IMR-90 (cell line): ENCODE measurements around the gene FAM234B. TPM values are rescaled to one million over a fixed set of nuclear protein-coding genes. Genes with fewer than 3 reads are reported as not detected.

Experiments
- ATAC-seq: fragments of 200-7000 bp; cut with Tn5 transposase; 2 replicates; pipeline ENCODE4 v1.9.1; 2020; ENCODE audit warnings: low read depth, mild to moderate bottlenecking, moderate library complexity
- BruUV-seq: library from RNA; stranded (reverse); fragments of 400-500 nt; replicated peaks from 2 replicates; lab custom pipeline; 2021; lab: Mats Ljungman, UMichigan
- CTCF ChIA-PET: fragments of 300-600 bp; formaldehyde crosslinking; extraction: SDS; loops from one replicate; lab custom pipeline; 2021; ENCODE audit warnings: antibody characterized with exemption; lab: Yijun Ruan, JAX
- POLR2A ChIA-PET: fragments of 300-600 bp; sonication (Branson Sonifier 250); formaldehyde crosslinking; loops from one replicate; lab custom pipeline; 2022; ENCODE audit warnings: antibody characterized with exemption; ENCODE audit not compliant: unreplicated experiment; lab: Charles Lee
- DNase-seq: peaks from one replicate; pipeline ENCODE4 v3.0.0; 2013
- H2AFZ ChIP-seq: replicated peaks from 2 replicates; pipeline ENCODE3; 2013; ENCODE audit warnings: low read length, mild to moderate bottlenecking; ENCODE audit not compliant: poor library complexity
- H2AK5ac ChIP-seq: 2 replicates; pipeline ENCODE4 v1.6.1; 2013; ENCODE audit warnings: low read depth, low read length, inconsistent platforms
- H2AK9ac ChIP-seq: replicated peaks from 2 replicates; pipeline ENCODE3; 2013; ENCODE audit warnings: mild to moderate bottlenecking, low read depth, low read length, moderate library complexity; ENCODE audit not compliant: poor library complexity
- H2BK120ac ChIP-seq: 2 replicates; pipeline ENCODE4 v1.6.1; 2013; ENCODE audit warnings: low read depth, low read length, inconsistent platforms
- H2BK15ac ChIP-seq: 3 replicates; pipeline ENCODE4 v1.6.1; 2013; ENCODE audit warnings: low read depth, low read length, inconsistent platforms
- H2BK20ac ChIP-seq: 2 replicates; pipeline ENCODE4 v1.6.1; 2013; ENCODE audit warnings: low read depth, mild to moderate bottlenecking, inconsistent platforms, low read length, moderate library complexity
- H2BK5ac ChIP-seq: 2 replicates; pipeline ENCODE4 v1.6.1; 2013; ENCODE audit warnings: mild to moderate bottlenecking, low read depth, low read length, inconsistent platforms; ENCODE audit not compliant: poor library complexity, severe bottlenecking
- H3K14ac ChIP-seq: replicated peaks from 2 replicates; pipeline ENCODE4 v1.6.1; 2013; ENCODE audit warnings: low read depth, low read length, inconsistent platforms
- H3K18ac ChIP-seq: 2 replicates; pipeline ENCODE4 v1.6.1; 2013; ENCODE audit warnings: low read depth, low read length, control low read depth
- H3K23ac ChIP-seq: 2 replicates; pipeline ENCODE4 v1.6.1; 2013; ENCODE audit warnings: low read depth, low read length, inconsistent platforms
- H3K27ac ChIP-seq: 2 replicates; pipeline ENCODE4 v1.5.1; 2013; ENCODE audit warnings: mild to moderate bottlenecking, control low read depth, low read length; ENCODE audit not compliant: insufficient read depth
- H3K27me3 ChIP-seq: 2 replicates; pipeline ENCODE4 v1.6.1; 2013; ENCODE audit warnings: low read length; ENCODE audit not compliant: control insufficient read depth, insufficient read depth
- H3K36me3 ChIP-seq: 2 replicates; pipeline ENCODE4 v1.6.1; 2013; ENCODE audit warnings: low read length, mixed read lengths; ENCODE audit not compliant: control insufficient read depth, insufficient read depth
- H3K4ac ChIP-seq: 2 replicates; pipeline ENCODE4 v1.6.1; 2013; ENCODE audit warnings: low read depth, low read length, inconsistent platforms
- H3K4me1 ChIP-seq: 2 replicates; pipeline ENCODE4 v1.6.1; 2013; ENCODE audit warnings: low read length, mixed read lengths; ENCODE audit not compliant: control insufficient read depth, insufficient read depth
- H3K4me2 ChIP-seq: 2 replicates; pipeline ENCODE4 v1.6.1; 2013; ENCODE audit warnings: low read depth, mild to moderate bottlenecking, control low read depth, low read length, moderate library complexity
- H3K4me3 ChIP-seq: 2 replicates; pipeline ENCODE4 v1.5.1; 2013; ENCODE audit warnings: low read depth, mild to moderate bottlenecking, control low read depth, low read length, moderate library complexity; ENCODE audit not compliant: insufficient read depth
- H3K56ac ChIP-seq: 2 replicates; pipeline ENCODE4 v1.6.1; 2013; ENCODE audit warnings: low read length, inconsistent platforms; ENCODE audit not compliant: insufficient read depth; ENCODE audit errors: extremely low read depth
- H3K79me1 ChIP-seq, 2 experiments: 2 replicates each; pipeline ENCODE4 v1.6.1; 2013; ENCODE audit warnings: low read length in 2 of 2, inconsistent platforms in 1 of 2, low read depth in 1 of 2
- H3K9ac ChIP-seq: 2 replicates; pipeline ENCODE4 v1.6.1; 2013; ENCODE audit warnings: low read depth, low read length, control low read depth
- H3K9me1 ChIP-seq: 2 replicates; pipeline ENCODE4 v1.6.1; 2013; ENCODE audit warnings: low read length, inconsistent platforms; ENCODE audit not compliant: insufficient read depth
- H3K9me3 ChIP-seq: 2 replicates; pipeline ENCODE4 v1.6.1; 2013; ENCODE audit warnings: low read length; ENCODE audit not compliant: control insufficient read depth, insufficient read depth
- H4K20me1 ChIP-seq: 2 replicates; pipeline ENCODE4 v1.6.1; 2013; ENCODE audit warnings: low read length, inconsistent platforms; ENCODE audit not compliant: insufficient read depth
- H4K5ac ChIP-seq: 2 replicates; pipeline ENCODE4 v1.6.1; 2013; ENCODE audit warnings: mild to moderate bottlenecking, low read depth, low read length, control low read depth
- H4K8ac ChIP-seq, 2 experiments: 2 replicates each; pipeline ENCODE4 v1.6.1; 2013; ENCODE audit warnings: low read depth in 2 of 2, low read length in 2 of 2, control low read depth in 1 of 2, inconsistent platforms in 1 of 2
- H4K91ac ChIP-seq: 2 replicates; pipeline ENCODE4 v1.6.1; 2013; ENCODE audit warnings: low read depth, low read length, inconsistent platforms; ENCODE audit not compliant: insufficient read depth
- BHLHE40 ChIP-seq: fragments of 150-350 bp; IDR thresholded peaks from 2 replicates; pipeline ENCODE4 v1.6.1; 2016; ENCODE audit warnings: mild to moderate bottlenecking, low read depth, low read length
- CEBPB ChIP-seq: IDR thresholded peaks from 2 replicates; pipeline ENCODE4 v1.6.1; 2012; ENCODE audit warnings: low read depth, low read length, improper control_type of control experiment
- CHD1 ChIP-seq: IDR thresholded peaks from 2 replicates; pipeline ENCODE4 v1.6.1; 2012; ENCODE audit warnings: low read depth, low read length, improper control_type of control experiment
- FOS ChIP-seq: fragments of 150-350 bp; IDR thresholded peaks from 2 replicates; pipeline ENCODE4 v1.6.1; 2016; ENCODE audit warnings: low read depth, low read length
- MAFK ChIP-seq: IDR thresholded peaks from 2 replicates; pipeline ENCODE4 v1.6.1; 2012; ENCODE audit warnings: low read depth, low read length, improper control_type of control experiment
- MAZ ChIP-seq: IDR thresholded peaks from 2 replicates; pipeline ENCODE4 v1.6.1; 2012; ENCODE audit warnings: low read depth, mild to moderate bottlenecking, low read length, improper control_type of control experiment, moderate library complexity, borderline replicate concordance
- MXI1 ChIP-seq: IDR thresholded peaks from 2 replicates; pipeline ENCODE4 v1.6.1; 2012; ENCODE audit warnings: low read depth, mild to moderate bottlenecking, low read length, moderate library complexity, borderline replicate concordance
- NFE2L2 ChIP-seq: fragments of 150-350 bp; IDR thresholded peaks from 2 replicates; pipeline ENCODE4 v1.6.1; 2016; ENCODE audit warnings: low read depth, mild to moderate bottlenecking, low read length
- POLR2A ChIP-seq: IDR thresholded peaks from 2 replicates; pipeline ENCODE4 v1.6.1; 2012; ENCODE audit warnings: mild to moderate bottlenecking, low read depth, low read length
- RAD21 ChIP-seq: IDR thresholded peaks from 2 replicates; pipeline ENCODE4 v1.6.1; 2012; ENCODE audit warnings: low read length, improper control_type of control experiment
- RCOR1 ChIP-seq: IDR thresholded peaks from 2 replicates; pipeline ENCODE4 v1.6.1; 2012; ENCODE audit warnings: mild to moderate bottlenecking, low read length, improper control_type of control experiment; ENCODE audit not compliant: insufficient replicate concordance
- RFX5 ChIP-seq: IDR thresholded peaks from 2 replicates; pipeline ENCODE4 v1.8.0; 2012; ENCODE audit warnings: low read depth, mild to moderate bottlenecking, low read length, moderate library complexity
- SMC3 ChIP-seq: fragments of 150-350 bp; IDR thresholded peaks from 2 replicates; pipeline ENCODE4 v1.6.1; 2016; ENCODE audit warnings: low read depth, mild to moderate bottlenecking, antibody characterized with exemption, low read length, moderate library complexity
- USF2 ChIP-seq: fragments of 150-350 bp; IDR thresholded peaks from 2 replicates; pipeline ENCODE4 v1.6.1; 2017; ENCODE audit warnings: mild to moderate bottlenecking, antibody characterized with exemption, low read length, low read depth
- WGBS, 2 experiments: methylation state at CpG; one replicate each; pipeline versions ENCODE4 v1.1.5 to v1.1.7; 2013; ENCODE audit warnings: missing lambda C conversion rate in 2 of 2; ENCODE audit not compliant: insufficient read length in 1 of 2; ENCODE audit errors: extremely low coverage in 2 of 2; 5-methylcytosine and 5-hydroxymethylcytosine counted together
- dilution Hi-C: fragments of 300-500 bp; cut with HindIII; formaldehyde crosslinking; loops from one replicate; pipeline ENCODE4 v1.14.3; 2018; ENCODE audit warnings: low sequenced_read_pairs; ENCODE audit not compliant: unreplicated experiment
- in situ Hi-C: fragments of 300-500 bp; cut with MboI; formaldehyde crosslinking; loops from 3 replicates; pipeline ENCODE4 v1.14.3; 2019; ENCODE audit warnings: low sequenced_read_pairs, inconsistent platforms, mixed read lengths
- intact Hi-C: fragments of 100-400 bp; cut with micrococcal nuclease; formaldehyde crosslinking; loops from 2 replicates; pipeline ENCODE4 v1.10.0; 2022
- polyA plus RNA-seq, 3 experiments: library from polyadenylated mRNA; depleted of rRNA; stranded (reverse); fragments of >200 nt; gene quantifications; 2 replicates each; pipeline ENCODE4 v1.2.3, GENCODE V29; 2012; ENCODE audit warnings: low replicate concordance in 1 of 3
- total RNA-seq: library from RNA; depleted of rRNA; stranded (reverse); fragments of >200 nt; gene quantifications from 2 replicates; pipeline ENCODE4 v1.2.3, GENCODE V29; 2012
- TF ChIP-seq, protein P1 (sequence below): fragments of 150-350 bp; IDR thresholded peaks from 2 replicates; pipeline ENCODE4 v1.6.1; 2016; ENCODE audit warnings: low read depth, mild to moderate bottlenecking, low read length, moderate library complexity, borderline replicate concordance
- TF ChIP-seq, protein P2 (sequence below): conservative IDR thresholded peaks from 2 replicates; pipeline ENCODE4 v1.5.1; 2012; ENCODE audit warnings: mild to moderate bottlenecking, low read depth, low read length, improper control_type of control experiment

Gene FAM234B
- total and polyA plus RNA-seq, 2 of the 4 experiments (the other 2 are of a cell fraction): 3.6 to 8.6 TPM

DNA sequence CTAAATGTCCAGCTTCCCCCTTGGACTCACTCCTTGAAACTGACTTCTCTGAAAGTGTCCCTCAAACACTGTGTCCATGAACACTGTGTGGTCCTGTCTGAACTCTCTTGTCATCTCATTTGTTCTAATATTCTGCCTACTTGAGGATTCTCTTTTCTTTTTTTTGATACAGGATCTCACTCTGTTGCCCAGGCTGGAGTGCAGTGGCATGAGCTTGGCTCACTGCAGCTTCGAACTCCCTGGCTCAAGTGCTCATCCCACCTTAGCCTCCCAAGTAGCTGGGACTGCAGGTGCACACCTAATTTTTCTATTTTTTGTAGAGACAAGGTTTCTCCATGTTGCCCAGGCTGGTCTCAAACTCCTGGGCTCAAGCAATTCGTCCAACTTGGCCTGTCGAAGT is 39.2 kb upstream of the FAM234B start:
- BruUV-seq: no TSS peak
- intact Hi-C loops: loop anchor here (5.0 kb wide), 1 partner anchor 207 kb away; no protein-coding TSS in a partner anchor
- TF ChIP-seq RAD21: no peak
- TF ChIP-seq NFE2L2: no peak
- no peak for TF ChIP-seq RFX5
- TF ChIP-seq MAZ: no peak
- no peak for TF ChIP-seq MXI1
- TF ChIP-seq SMC3: no peak
- TF ChIP-seq CEBPB: no peak
- TF ChIP-seq RCOR1: no peak
- TF ChIP-seq, protein P1, sequence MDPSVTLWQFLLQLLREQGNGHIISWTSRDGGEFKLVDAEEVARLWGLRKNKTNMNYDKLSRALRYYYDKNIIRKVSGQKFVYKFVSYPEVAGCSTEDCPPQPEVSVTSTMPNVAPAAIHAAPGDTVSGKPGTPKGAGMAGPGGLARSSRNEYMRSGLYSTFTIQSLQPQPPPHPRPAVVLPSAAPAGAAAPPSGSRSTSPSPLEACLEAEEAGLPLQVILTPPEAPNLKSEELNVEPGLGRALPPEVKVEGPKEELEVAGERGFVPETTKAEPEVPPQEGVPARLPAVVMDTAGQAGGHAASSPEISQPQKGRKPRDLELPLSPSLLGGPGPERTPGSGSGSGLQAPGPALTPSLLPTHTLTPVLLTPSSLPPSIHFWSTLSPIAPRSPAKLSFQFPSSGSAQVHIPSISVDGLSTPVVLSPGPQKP: no peak
- no peak for TF ChIP-seq BHLHE40
- TF ChIP-seq POLR2A: no peak
- no peak for TF ChIP-seq USF2
- no peak for TF ChIP-seq FOS
- no peak for TF ChIP-seq MAFK
- TF ChIP-seq CHD1: no peak
- TF ChIP-seq, protein P2, sequence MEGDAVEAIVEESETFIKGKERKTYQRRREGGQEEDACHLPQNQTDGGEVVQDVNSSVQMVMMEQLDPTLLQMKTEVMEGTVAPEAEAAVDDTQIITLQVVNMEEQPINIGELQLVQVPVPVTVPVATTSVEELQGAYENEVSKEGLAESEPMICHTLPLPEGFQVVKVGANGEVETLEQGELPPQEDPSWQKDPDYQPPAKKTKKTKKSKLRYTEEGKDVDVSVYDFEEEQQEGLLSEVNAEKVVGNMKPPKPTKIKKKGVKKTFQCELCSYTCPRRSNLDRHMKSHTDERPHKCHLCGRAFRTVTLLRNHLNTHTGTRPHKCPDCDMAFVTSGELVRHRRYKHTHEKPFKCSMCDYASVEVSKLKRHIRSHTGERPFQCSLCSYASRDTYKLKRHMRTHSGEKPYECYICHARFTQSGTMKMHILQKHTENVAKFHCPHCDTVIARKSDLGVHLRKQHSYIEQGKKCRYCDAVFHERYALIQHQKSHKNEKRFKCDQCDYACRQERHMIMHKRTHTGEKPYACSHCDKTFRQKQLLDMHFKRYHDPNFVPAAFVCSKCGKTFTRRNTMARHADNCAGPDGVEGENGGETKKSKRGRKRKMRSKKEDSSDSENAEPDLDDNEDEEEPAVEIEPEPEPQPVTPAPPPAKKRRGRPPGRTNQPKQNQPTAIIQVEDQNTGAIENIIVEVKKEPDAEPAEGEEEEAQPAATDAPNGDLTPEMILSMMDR: no peak
- no peak overlapping the region for H4K8ac ChIP-seq
- no peak overlapping the region for H3K4me3 ChIP-seq
- dilution Hi-C loops: no loop called here
- no peak for ATAC-seq
- H2BK20ac ChIP-seq: 0 out of 2 replicates have a peak overlapping the region, but pooled peaks have one; percentile 13
- peaks cover 18% of the 10 kb centered on the region for H3K4me1 ChIP-seq
- no peak overlapping the region for H3K27ac ChIP-seq
- H3K14ac ChIP-seq: 0 out of 2 replicates have a peak overlapping the region, but pooled peaks have one; percentile 3
- H3K56ac ChIP-seq: no peak overlapping the region
- H2AK9ac ChIP-seq: no peak overlapping the region
- H3K9ac ChIP-seq: no peak overlapping the region
- no peak overlapping the region for H2AK5ac ChIP-seq
- ChIA-PET CTCF (interaction anchor here (0.8 kb wide), 1 partner anchor 251 kb away, joined by 3 read pairs; no protein-coding TSS in a partner anchor), POLR2A (no interaction called here)
- in situ Hi-C loops: loop anchor here (10.0 kb wide), 1 partner anchor 220 kb away; no protein-coding TSS in a partner anchor
- no peak overlapping the region for H2BK120ac ChIP-seq
- H3K9me3 ChIP-seq: no peaks in the 10 kb centered on the region
- peaks cover 7 to 29% of the 10 kb centered on the region in 2 experiments for H3K79me1 ChIP-seq
- peaks cover 23% of the 10 kb centered on the region for H3K9me1 ChIP-seq
- H2BK5ac ChIP-seq: no peak overlapping the region
- no peak overlapping the region for H4K5ac ChIP-seq
- no peak overlapping the region for H3K23ac ChIP-seq
- H4K91ac ChIP-seq: 0 out of 2 replicates have a peak overlapping the region, but pooled peaks have one; percentile 2
- H3K4ac ChIP-seq: no peak overlapping the region; the same call in 1 of the 2 replicates
- H3K4me2 ChIP-seq: no peak overlapping the region
- no peak overlapping the region for H3K18ac ChIP-seq
- H2BK15ac ChIP-seq: 0 out of 3 replicates have a peak overlapping the region, but pooled peaks have one; percentile 11
- no peak overlapping the region for H2AFZ ChIP-seq
- WGBS, 2 experiments: no CpG with 5 or more reads among the region's 3 CpGs
- H3K36me3 ChIP-seq: no peaks in the 10 kb centered on the region
- H4K20me1 ChIP-seq: peaks cover 3% of the 10 kb centered on the region; the same call in 1 of the 2 replicates
- H3K27me3 ChIP-seq: no peaks in the 10 kb centered on the region
- DNase-seq: no peak
